Retinal pigment epithelial cell (primary cell): ENCODE data around the gene MAP3K2.

Source experiments
- DNase-seq: peaks from one replicate; pipeline ENCODE4 v3.0.0-alpha.2; 2010; ENCODE audit warnings: low read depth
- H3K4me3 ChIP-seq: 2 replicates; pipeline ENCODE4 v1.5.1; 2011; ENCODE audit warnings: mild to moderate bottlenecking, low read length, control low read depth, moderate library complexity
- TF ChIP-seq, protein P1 (sequence below): conservative IDR thresholded peaks from 2 replicates; pipeline ENCODE4 v1.5.1; 2011; ENCODE audit warnings: low read depth, low read length, control low read depth, inconsistent platforms

MAP3K2 gene

DNA sequence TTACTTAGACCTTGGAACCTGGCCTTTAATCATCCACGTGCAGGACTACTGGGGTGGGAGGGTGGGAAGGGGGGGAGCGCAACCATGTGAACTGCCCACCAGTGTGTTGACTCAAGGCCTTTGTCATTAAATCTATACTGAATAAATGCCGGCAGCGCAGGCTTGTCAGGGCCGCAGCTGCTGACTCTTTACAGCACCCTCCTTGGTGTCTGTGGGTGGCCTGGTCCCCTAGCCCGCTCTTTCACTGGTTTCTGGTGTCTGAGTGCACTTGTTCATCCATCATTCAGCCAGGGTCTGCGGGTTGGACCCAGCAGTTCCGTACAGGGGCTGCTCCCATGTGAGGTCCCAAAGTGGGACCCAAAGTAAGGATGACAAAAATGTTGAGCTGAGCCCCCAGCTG, 11.5 kb downstream of the MAP3K2 start:
- no peak for DNase-seq
- H3K4me3 ChIP-seq: no peak overlapping the region
- TF ChIP-seq, protein P1, sequence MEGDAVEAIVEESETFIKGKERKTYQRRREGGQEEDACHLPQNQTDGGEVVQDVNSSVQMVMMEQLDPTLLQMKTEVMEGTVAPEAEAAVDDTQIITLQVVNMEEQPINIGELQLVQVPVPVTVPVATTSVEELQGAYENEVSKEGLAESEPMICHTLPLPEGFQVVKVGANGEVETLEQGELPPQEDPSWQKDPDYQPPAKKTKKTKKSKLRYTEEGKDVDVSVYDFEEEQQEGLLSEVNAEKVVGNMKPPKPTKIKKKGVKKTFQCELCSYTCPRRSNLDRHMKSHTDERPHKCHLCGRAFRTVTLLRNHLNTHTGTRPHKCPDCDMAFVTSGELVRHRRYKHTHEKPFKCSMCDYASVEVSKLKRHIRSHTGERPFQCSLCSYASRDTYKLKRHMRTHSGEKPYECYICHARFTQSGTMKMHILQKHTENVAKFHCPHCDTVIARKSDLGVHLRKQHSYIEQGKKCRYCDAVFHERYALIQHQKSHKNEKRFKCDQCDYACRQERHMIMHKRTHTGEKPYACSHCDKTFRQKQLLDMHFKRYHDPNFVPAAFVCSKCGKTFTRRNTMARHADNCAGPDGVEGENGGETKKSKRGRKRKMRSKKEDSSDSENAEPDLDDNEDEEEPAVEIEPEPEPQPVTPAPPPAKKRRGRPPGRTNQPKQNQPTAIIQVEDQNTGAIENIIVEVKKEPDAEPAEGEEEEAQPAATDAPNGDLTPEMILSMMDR: no peak

DNA sequence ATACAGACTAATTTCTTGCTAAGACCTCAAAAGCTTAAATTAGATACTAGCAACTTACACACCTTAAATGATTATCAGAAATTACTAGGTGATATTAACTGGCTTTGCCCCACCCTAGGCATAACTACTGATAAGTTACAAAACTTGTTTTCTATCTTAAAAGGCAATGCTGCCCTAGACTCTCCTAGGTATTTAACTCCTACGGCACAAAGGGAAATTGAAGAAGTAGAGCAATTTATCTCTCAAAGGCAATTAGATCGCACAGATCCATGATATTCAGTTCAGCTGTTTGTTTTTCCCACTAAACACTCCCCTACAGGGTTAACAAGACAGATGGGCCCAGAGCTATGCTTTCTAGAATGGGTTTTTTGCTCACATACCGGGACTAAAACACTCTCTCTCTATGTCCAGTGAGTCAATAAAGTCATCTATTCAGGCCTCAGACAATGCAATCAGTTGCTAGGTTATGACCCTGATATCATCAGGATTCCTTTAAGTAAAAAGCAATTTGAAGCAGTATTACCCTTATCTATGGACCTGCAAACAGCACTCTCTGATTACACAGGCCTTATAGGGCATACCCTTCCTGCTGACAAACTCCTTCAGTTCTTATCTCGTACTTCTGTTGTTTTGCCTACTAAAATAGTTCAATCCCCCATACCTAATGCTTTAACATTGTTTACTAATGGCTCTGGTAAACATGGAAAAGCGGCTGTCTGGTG, 14.3 kb downstream of the MAP3K2 start:
- H3K4me3 ChIP-seq: no peak overlapping the region
- no peak for DNase-seq
- TF ChIP-seq, protein P1: no peak

DNA sequence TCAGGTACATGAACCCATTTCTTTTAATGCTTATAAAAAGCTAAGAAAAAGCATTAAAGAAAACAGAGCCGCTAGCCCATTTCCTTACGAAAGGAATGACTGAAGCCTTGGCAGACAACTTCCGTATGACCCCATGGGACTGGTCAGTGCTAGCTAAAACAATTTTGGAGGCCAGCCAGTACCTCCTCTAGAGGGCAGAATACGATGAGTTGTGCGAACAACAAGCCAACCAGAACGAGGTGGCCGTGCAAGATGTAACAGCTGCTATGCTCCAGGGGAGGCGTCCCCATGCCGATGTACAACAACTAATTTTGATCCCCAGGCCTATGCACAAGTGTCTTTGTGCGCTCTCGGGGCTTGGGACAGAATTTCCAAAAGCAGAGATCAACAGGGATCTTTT, 16.7 kb downstream of the MAP3K2 start:
- H3K4me3 ChIP-seq: no peak overlapping the region
- TF ChIP-seq, protein P1: no peak
- no peak for DNase-seq

DNA sequence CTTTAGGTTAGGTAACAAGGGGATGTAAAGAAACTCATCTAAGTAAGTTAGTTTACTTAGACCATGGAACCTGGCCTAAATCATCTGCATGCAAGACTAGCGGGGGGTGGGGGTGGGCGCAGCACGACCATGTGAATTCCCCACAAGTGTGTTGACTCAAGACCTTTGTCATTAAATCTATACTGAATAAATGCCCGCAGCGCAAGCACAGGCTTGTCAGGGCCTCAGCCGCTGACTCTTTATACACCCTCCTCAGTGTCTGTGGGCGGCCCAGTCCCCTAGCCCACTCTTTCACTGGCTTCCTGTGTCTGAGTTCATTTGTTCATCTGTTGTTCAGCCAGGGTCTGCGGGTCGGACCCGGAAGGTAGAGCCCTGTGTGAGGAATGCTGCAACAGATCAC, 17.8 kb downstream of the MAP3K2 start:
- no peak for DNase-seq
- H3K4me3 ChIP-seq: no peak overlapping the region
- TF ChIP-seq, protein P1: no peak

DNA sequence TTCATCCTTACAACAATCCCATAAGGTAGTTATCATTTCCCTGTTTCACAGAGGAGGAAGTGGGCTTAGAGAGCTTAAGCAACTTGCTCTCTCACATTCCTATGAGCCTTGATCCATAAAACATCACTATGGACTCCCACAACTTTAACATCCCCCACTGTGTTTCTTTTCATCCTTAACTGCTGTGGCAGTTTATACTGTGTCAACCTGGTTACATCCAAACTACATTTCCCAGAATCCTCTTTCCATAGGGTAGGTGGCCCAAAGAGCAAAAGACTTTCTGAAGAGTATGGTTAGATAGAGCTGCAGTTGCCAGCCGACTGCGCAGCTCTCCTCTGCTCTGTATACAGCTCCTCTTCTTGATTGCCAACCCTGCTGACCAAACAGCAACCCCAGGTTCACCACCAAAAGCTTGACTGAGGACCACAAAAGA, 22.5 kb downstream of the MAP3K2 start:
- H3K4me3 ChIP-seq: no peak overlapping the region
- TF ChIP-seq, protein P1: no peak
- no peak for DNase-seq

DNA sequence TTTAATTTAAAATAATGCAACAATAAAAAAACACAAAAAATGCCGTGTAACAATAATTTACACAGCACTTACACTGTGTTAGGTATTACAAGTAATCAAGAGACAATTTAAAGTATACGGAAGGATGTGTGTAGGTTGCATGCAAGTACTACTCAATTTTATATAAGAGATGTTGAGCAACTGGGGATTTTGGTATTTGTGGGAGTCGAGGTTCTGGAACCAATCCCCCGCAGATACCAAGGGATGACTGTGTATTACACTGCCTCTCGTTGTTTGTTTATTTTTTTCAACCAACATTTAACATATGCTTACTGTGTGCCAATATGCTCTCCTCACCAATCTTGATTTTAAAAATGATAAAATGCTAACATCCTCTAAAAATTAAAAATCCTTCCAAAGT, 24.8 kb downstream of the MAP3K2 start:
- H3K4me3 ChIP-seq: no peak overlapping the region
- TF ChIP-seq, protein P1: no peak
- no peak for DNase-seq
